ENCODE measurements around the gene MUC22.

Gene MUC22

GRCh38 chr6:30979690-30980089 lies 30.6 kb upstream of the MUC22 start:
- TF ChIP-seq CTCF (IDR thresholded peaks at IDR 0.05; ENCODE audit: low read depth, low read length, missing control alignments), result no peak
- DNase-seq (ENCODE audit: low read depth), result no peak
- H3K4me3 ChIP-seq (ENCODE audit: low read depth, low read length), result no peak overlapping the region
- in situ Hi-C loops (cut with HindIII; ENCODE audit: low sequenced_read_pairs), result no loop called here

- peak; percentile 37 for TF ChIP-seq CTCF (IDR thresholded peaks at IDR 0.05; ENCODE audit: low read depth, low read length, missing control alignments)
- peak; percentile 59 for DNase-seq (ENCODE audit: low read depth)
- H3K4me3 ChIP-seq (ENCODE audit: low read depth, low read length), result peak overlapping the region; percentile 3
- in situ Hi-C loops (cut with HindIII; ENCODE audit: low sequenced_read_pairs), result no loop called here
These were observed 28.1 kb upstream of the MUC22 start for GRCh38 chr6:30981942-30982772.

DNA sequence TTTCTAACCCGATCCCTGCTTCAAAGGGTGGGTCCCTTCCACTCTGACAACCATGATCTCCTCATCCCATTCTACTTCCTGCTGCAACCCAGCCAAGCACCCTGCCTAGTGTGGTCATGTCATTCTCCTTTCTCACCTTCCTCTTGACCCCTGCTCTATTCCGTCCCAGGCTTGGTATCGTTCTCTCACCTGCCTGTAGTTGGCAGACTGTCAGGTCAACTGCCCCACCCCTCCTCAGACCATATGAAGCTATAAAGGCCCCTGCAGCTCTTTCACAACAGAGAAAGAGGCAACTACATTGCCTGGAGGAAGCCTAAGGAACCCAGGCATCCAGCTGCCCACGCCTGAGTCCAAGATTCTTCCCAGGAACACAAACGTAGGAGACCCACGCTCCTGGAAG lies 26.8 kb upstream of the MUC22 start, which contains the start of gene MUC21:
MUC21 (plus strand) TSS at position 280 of the 400 bp plus-strand sequence. CDS start 241 bp downstream, outside the sequence.
- TF ChIP-seq CTCF (IDR thresholded peaks at IDR 0.05; ENCODE audit: low read depth, low read length, missing control alignments), result no peak
- no peak for DNase-seq (ENCODE audit: low read depth)
- no peak within 1 kb of the TSS for H3K4me3 ChIP-seq (ENCODE audit: low read depth, low read length)
- in situ Hi-C loops (cut with HindIII; ENCODE audit: low sequenced_read_pairs), result no loop called here

GRCh38 chr6:30985490-30985889 lies 24.8 kb upstream of the MUC22 start:
- DNase-seq (ENCODE audit: low read depth), result no peak
- H3K4me3 ChIP-seq (ENCODE audit: low read depth, low read length), result no peak overlapping the region
- no peak for TF ChIP-seq CTCF (IDR thresholded peaks at IDR 0.05; ENCODE audit: low read depth, low read length, missing control alignments)
- in situ Hi-C loops (cut with HindIII; ENCODE audit: low sequenced_read_pairs), result no loop called here

- no peak overlapping the region for H3K4me3 ChIP-seq (ENCODE audit: low read depth, low read length)
- no peak for TF ChIP-seq CTCF (IDR thresholded peaks at IDR 0.05; ENCODE audit: low read depth, low read length, missing control alignments)
- no peak for DNase-seq (ENCODE audit: low read depth)
- in situ Hi-C loops (cut with HindIII; ENCODE audit: low sequenced_read_pairs), result no loop called here
These were observed 23.0 kb upstream of the MUC22 start for GRCh38 chr6:30987304-30987703.

- DNase-seq (ENCODE audit: low read depth), result no peak
- in situ Hi-C loops (cut with HindIII; ENCODE audit: low sequenced_read_pairs), result no loop called here
- no peak for TF ChIP-seq CTCF (IDR thresholded peaks at IDR 0.05; ENCODE audit: low read depth, low read length, missing control alignments)
- H3K4me3 ChIP-seq (ENCODE audit: low read depth, low read length), result no peak overlapping the region
These were observed 22.0 kb upstream of the MUC22 start for GRCh38 chr6:30988209-30988825.

Data from astrocyte of the cerebellum (primary cell).